Chondrocyte (in vitro differentiated cells): Measurements from ENCODE around the gene BCL2L14. TPM values are rescaled to one million over a fixed set of nuclear protein-coding genes. Genes with fewer than 3 reads are reported as not detected.
"Not testable (repeated sequence)": the region's sequence is repeated elsewhere in the genome, so short reads cannot be mapped to it uniquely, and the experiment has no call there.

ENCODE experiments used
- DNase-seq: peaks from one replicate; pipeline ENCODE4 v3.0.0; 2021; ENCODE audit warnings: mixed read lengths, low spot score
- H3K27ac Mint-ChIP-seq: one replicate; pipeline ENCODE4 v1.8.0; 2021; ENCODE audit warnings: mild to moderate bottlenecking, moderate library complexity, mixed read lengths; ENCODE audit not compliant: unreplicated experiment
- H3K27me3 Mint-ChIP-seq: 2 replicates; pipeline ENCODE4 v1.8.0; 2021; ENCODE audit warnings: low read depth, mixed read lengths
- H3K36me3 Mint-ChIP-seq: 2 replicates; pipeline ENCODE4 v1.8.0; 2021; ENCODE audit warnings: low read depth, mixed read lengths
- H3K4me1 Mint-ChIP-seq: 2 replicates; pipeline ENCODE4 v1.8.0; 2021; ENCODE audit warnings: low read depth, mild to moderate bottlenecking, mixed read lengths
- H3K4me3 Mint-ChIP-seq: one replicate; pipeline ENCODE4 v1.8.0; 2021; ENCODE audit warnings: mild to moderate bottlenecking, moderate library complexity, mixed read lengths; ENCODE audit not compliant: unreplicated experiment
- H3K9me3 Mint-ChIP-seq: 2 replicates; pipeline ENCODE4 v1.8.0; 2021; ENCODE audit warnings: low read depth, mixed read lengths
- total RNA-seq: library from RNA; stranded (reverse); gene quantifications from 3 replicates; pipeline ENCODE4 v1.2.1, GENCODE V29; 2021
- TF ChIP-seq, protein P1 (sequence below): fragments of 200-600 bp; sonication (generic); IDR thresholded peaks from 2 replicates; pipeline ENCODE4 v1.5.0; 2021; ENCODE audit warnings: antibody characterized with exemption, mild to moderate bottlenecking, moderate library complexity

The BCL2L14 gene
- total RNA-seq, 1 donor from 2014 or later, result not detected

DNA sequence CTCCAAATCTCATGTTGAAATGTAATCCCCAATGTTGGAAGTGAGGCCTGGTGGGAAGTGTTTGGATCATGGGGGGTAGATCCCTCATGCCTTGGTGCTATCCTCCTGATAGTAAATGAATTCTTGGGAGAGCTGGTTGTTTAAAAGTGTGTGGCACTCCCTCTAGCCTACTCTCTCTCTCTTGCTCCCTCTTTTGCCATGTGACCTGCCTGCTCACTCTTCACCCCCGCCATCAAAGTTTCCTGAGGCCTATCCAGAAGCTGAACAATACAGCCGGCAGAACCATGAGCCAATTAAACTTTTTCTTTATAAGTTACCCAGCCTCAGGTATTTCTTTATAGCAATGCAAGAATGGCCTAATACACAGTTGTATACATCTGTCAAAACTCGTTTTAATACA, 62.5 kb downstream of the BCL2L14 start:
- Mint-ChIP-seq H3K4me1 (no peaks in the 10 kb centered on the region), H3K27me3 (no peaks in the 10 kb centered on the region), H3K27ac (no peak overlapping the region), H3K9me3 (no peaks in the 10 kb centered on the region), H3K4me3 (no peak overlapping the region), H3K36me3 (peaks cover 24% of the 10 kb centered on the region)
- TF ChIP-seq, protein P1, sequence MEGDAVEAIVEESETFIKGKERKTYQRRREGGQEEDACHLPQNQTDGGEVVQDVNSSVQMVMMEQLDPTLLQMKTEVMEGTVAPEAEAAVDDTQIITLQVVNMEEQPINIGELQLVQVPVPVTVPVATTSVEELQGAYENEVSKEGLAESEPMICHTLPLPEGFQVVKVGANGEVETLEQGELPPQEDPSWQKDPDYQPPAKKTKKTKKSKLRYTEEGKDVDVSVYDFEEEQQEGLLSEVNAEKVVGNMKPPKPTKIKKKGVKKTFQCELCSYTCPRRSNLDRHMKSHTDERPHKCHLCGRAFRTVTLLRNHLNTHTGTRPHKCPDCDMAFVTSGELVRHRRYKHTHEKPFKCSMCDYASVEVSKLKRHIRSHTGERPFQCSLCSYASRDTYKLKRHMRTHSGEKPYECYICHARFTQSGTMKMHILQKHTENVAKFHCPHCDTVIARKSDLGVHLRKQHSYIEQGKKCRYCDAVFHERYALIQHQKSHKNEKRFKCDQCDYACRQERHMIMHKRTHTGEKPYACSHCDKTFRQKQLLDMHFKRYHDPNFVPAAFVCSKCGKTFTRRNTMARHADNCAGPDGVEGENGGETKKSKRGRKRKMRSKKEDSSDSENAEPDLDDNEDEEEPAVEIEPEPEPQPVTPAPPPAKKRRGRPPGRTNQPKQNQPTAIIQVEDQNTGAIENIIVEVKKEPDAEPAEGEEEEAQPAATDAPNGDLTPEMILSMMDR, result no peak
- DNase-seq, result no peak

DNA sequence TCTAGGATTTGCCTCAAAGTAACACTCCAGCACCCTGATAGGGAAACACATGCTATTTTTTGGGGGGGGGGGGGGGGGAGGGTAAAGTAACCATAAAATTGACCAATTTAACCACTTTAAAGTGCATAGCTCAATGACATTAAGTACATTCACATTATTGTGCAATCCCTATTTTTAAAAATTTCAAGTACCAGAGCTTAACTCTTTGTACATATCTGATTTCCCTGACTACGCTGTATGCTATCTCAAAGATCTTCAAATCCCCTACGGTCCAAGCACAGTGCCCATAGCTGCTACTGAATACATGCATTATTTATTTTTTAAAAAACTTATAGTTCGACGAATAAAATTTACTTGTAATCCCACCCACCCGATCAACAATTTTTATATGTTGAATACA, 63.0 kb downstream of the BCL2L14 start:
- Mint-ChIP-seq H3K9me3 (no peaks in the 10 kb centered on the region), H3K4me3 (no peak overlapping the region), H3K36me3 (peaks cover 24% of the 10 kb centered on the region), H3K4me1 (no peaks in the 10 kb centered on the region), H3K27ac (no peak overlapping the region), H3K27me3 (no peaks in the 10 kb centered on the region)
- DNase-seq, result no peak
- TF ChIP-seq, protein P1, result no peak

DNA sequence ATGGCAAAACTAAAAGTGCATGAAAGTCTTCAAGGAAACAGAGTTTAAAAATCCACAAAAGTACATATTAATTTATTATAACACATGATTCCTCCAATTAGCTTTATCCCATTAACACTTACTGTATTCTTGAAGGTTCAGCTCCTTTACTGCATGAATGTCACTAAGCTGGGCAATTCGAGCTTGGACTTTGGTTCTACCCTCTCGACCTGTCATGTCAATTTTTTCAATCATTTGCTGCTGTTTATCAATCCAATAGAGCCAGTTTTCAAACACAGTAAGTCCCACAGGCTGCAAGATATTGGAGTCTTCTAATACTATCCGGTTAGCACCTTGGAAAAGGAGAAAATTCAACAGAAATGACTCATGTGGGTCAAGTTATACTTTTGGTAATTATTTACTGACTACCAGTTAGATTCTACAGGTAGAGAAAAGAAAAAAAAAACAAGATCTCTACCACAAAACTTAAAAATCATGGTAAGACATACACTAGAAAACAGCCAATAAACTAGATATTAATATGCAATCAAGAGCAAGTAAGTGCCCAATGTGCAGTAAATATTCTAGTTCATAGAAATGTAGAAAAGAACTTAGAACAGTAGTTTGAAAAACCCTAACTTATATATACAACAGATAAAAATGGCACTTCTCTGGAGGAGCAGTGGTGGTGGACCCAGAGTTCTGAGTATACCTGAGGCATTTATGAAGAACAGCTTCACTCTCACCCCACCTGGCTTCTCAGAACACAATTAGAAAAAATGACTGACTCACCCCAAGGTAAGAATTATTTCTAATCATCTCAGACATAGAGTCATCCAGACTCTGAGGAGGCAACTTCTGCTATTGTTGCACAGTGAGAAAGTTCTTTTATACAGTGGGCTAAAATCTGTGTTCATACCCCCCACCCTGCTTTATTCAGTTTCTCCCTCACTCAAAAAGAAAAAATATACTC, 67.7 kb downstream of the BCL2L14 start:
- TF ChIP-seq, protein P1, result no peak
- peaks cover 26% of the 10 kb centered on the region for H3K36me3 Mint-ChIP-seq
- no peaks in the 10 kb centered on the region for H3K4me1 Mint-ChIP-seq
- DNase-seq, result no peak
- H3K27ac Mint-ChIP-seq, result no peak overlapping the region
- no peaks in the 10 kb centered on the region for H3K27me3 Mint-ChIP-seq
- no peaks in the 10 kb centered on the region for H3K9me3 Mint-ChIP-seq
- no peak overlapping the region for H3K4me3 Mint-ChIP-seq

DNA sequence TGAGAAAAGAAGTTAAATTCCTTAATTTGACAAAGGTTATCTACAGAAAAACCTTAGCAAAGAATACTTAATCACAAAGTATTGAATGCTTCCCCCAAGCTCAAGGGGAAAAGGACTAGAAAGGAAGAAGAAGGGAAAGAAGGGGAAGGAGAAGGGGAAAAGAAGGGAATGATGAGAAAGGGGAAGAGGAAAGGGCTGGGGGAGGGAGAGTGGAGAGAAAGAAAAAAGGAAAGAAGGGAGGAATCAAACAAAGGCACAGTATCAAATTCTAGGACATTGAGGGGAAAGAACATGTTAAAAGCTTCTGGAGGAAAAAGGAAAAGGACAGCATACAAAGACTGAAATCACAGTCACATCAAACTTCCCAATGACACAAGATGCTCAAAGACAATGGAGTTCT, 70.3 kb downstream of the BCL2L14 start:
- no peak for DNase-seq
- Mint-ChIP-seq H3K36me3 (peaks cover 25% of the 10 kb centered on the region), H3K9me3 (no peaks in the 10 kb centered on the region), H3K27ac (no peak overlapping the region), H3K4me3 (no peak overlapping the region), H3K27me3 (no peaks in the 10 kb centered on the region), H3K4me1 (no peaks in the 10 kb centered on the region)
- TF ChIP-seq, protein P1, result no peak

DNA sequence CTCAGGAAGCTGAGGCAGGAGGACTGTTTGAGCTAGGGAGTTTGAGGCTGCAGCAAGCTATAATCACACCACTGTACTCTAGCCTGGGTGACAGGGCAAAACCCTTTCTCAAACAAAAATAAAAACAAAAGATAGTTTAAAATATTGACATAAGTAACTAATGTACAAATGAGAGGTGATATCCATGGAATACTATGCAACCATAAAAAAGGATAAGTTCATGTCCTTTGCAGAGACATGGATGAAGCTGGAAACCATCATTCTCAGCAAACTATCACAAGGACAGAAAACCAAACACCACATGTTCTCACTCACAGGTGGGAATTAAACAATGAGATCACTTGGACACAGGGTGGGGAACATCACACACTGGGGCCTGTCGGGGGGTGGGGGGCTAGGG, 73.8 kb downstream of the BCL2L14 start:
- peaks cover 25% of the 10 kb centered on the region for H3K36me3 Mint-ChIP-seq
- DNase-seq, H3K27ac Mint-ChIP-seq, H3K27me3 Mint-ChIP-seq, H3K4me3 Mint-ChIP-seq, H3K4me1 Mint-ChIP-seq, H3K9me3 Mint-ChIP-seq: not testable (repeated sequence)

DNA sequence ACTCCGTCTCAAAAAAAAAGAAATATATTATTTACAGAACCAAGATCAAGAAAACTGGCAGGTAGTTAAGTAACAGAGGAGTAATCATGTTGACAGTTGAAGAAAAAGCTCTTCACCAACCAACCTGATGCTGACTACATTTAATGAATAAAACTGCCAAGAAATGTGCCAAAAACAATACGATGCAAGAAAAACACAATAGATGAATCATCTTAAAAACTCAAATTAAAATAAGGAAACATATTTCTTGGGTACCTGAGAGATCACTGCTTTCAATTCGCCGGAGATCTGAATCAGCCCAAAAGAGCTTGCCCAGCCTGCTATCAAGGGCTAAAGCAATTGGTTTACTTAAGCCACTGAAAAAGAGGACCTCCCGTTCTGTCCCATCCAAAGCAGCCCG, 76.4 kb downstream of the BCL2L14 start:
- no peak overlapping the region for H3K27ac Mint-ChIP-seq
- H3K36me3 Mint-ChIP-seq, result peaks cover 20% of the 10 kb centered on the region
- DNase-seq, result no peak

More for the DNA sequence above, 76.4 kb downstream of the BCL2L14 start:
- no peaks in the 10 kb centered on the region for H3K9me3 Mint-ChIP-seq
- TF ChIP-seq, protein P1, result no peak
- no peaks in the 10 kb centered on the region for H3K27me3 Mint-ChIP-seq
- no peaks in the 10 kb centered on the region for H3K4me1 Mint-ChIP-seq
- H3K4me3 Mint-ChIP-seq, result no peak overlapping the region
